Prostate gland (tissue), 2 donors: Measurements from ENCODE around the gene TMEM167B. TPM values are rescaled to one million over a fixed set of nuclear protein-coding genes. Genes with fewer than 3 reads are reported as not detected.

ENCODE experiments used
- DNase-seq: peaks from one replicate; pipeline ENCODE4 v3.0.0-alpha.2; 2019; ENCODE audit warnings: low spot score
- H3K27ac ChIP-seq, 2 donors: fragments of 200-600 bp; sonication (generic); 2 replicates each; pipeline ENCODE4 v1.5.1; 2017 to 2019
- H3K27me3 ChIP-seq: fragments of 200-600 bp; sonication (generic); replicated peaks from 2 replicates; pipeline ENCODE4 v1.5.1; 2019; ENCODE audit not compliant: insufficient read depth
- H3K36me3 ChIP-seq, 2 donors: fragments of 200-600 bp; sonication (generic); 1 replicate in 1 of 2; 2 replicates in 1 of 2; pipeline versions ENCODE4 v1.5.1 to v1.8.1; 2017 to 2019
- H3K4me1 ChIP-seq: fragments of 200-600 bp; sonication (generic); replicated peaks from 2 replicates; pipeline ENCODE4 v1.5.1; 2019
- H3K4me3 ChIP-seq, 2 donors: fragments of 200-600 bp; sonication (generic); 2 replicates each; pipeline ENCODE4 v1.5.1; 2017 to 2019
- H3K9me3 ChIP-seq: fragments of 200-600 bp; sonication (generic); 2 replicates; pipeline ENCODE4 v1.5.1; 2017
- POLR2A ChIP-seq: fragments of 450-650 bp; IDR thresholded peaks from one replicate; pipeline ENCODE4 v1.6.1; 2016; ENCODE audit warnings: antibody characterized with exemption, mild to moderate bottlenecking
- POLR2AphosphoS5 ChIP-seq: sonication (generic); formaldehyde crosslinking; IDR thresholded peaks from one replicate; pipeline ENCODE4 v1.6.1; 2017; ENCODE audit warnings: antibody characterized with exemption
- WGBS: methylation state at CpG from one replicate; pipeline ENCODE4 v1.1.5; 2018; 5-methylcytosine and 5-hydroxymethylcytosine counted together
- intact Hi-C: fragments of 100-400 bp; cut with DNase I; formaldehyde crosslinking; loops from one replicate; pipeline ENCODE4 v1.14.2; 2022
- total RNA-seq, 2 donors: library from RNA; depleted of rRNA; stranded (reverse); fragments of >200 nt; gene quantifications; one replicate each; pipeline ENCODE4 v1.1.0, GENCODE V29; 2016
- TF ChIP-seq, protein P1 (sequence below), 4 experiments: fragments of 200-600 bp in 2 of 4; fragments of 450-650 bp in 2 of 4; sonication (generic) in 2 of 4; IDR thresholded peaks; 1 replicate in 3 of 4; 2 replicates in 1 of 4; pipeline ENCODE4 v1.5.1; 2016 to 2019; ENCODE audit warnings: antibody characterized with exemption in 4 of 4, mild to moderate bottlenecking in 2 of 4, moderate library complexity in 2 of 4

The TMEM167B gene
- total RNA-seq, result 10 to 100 TPM; 37.0 to 40.7 TPM

DNA sequence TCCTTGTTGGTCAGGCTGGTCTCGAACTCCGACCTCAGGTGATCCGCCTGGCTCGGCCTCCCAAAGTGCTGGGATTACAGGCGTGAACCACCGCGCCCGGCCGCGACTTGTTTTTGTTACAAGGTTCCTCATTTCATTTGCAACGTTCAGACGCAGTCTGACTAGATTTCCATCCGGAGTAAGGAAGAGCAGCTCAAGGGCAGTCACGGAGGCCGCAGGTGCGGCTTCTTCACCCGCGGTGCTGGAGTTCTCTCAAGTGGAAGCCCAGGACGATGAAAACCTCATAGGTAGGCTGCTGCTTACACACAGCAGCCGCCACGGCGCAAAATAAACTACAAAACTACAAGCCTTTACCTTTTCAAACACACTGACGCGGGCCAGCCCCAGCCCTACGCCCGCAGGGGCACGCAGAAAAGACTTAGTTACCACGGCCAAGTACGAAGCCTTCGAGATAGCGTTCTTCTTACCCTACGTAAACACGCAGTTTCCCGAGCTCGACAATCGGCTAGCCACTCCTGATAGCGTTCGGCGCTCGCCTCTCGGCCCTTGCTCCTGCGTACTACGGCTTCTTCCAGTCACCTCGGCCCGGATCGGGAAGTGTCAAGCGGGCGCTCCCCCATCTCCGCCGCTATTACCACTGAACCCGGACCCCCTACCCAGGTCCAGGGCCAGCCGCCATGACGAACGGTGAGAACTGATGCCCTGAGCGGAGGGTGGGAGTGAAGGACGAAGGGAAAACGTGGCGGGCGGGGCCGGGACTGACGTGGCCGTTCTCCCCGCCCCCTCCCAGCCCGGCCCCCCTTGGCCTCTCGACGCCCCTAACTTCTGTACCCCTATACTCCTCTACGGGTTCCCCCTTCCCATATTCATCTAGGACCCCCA is at the start of gene TMEM167B:
TSS of gene TMEM167B (plus strand) at position 569 of the 882 bp plus-strand sequence. CDS start at position 678, 109 bp downstream.
- peak; percentile 92 for DNase-seq
- Histone ChIP-seq H3K36me3 (no peaks in the 10 kb centered on the region), H3K4me1 (peaks cover 3% of the 10 kb centered on the region), H3K9me3 (no peaks in the 10 kb centered on the region), H3K27me3 (no peaks in the 10 kb centered on the region), H3K27ac (peak within 1 kb of the TSS; percentile 96 to 99), H3K4me3 (peak within 1 kb of the TSS; percentile 80 to 82)
- 6% methylated on average over 66 of the region's 67 CpGs for WGBS
- TF ChIP-seq POLR2AphosphoS5 (peak; percentile 95), POLR2A (peak; percentile 75)
- TF ChIP-seq, protein P1, sequence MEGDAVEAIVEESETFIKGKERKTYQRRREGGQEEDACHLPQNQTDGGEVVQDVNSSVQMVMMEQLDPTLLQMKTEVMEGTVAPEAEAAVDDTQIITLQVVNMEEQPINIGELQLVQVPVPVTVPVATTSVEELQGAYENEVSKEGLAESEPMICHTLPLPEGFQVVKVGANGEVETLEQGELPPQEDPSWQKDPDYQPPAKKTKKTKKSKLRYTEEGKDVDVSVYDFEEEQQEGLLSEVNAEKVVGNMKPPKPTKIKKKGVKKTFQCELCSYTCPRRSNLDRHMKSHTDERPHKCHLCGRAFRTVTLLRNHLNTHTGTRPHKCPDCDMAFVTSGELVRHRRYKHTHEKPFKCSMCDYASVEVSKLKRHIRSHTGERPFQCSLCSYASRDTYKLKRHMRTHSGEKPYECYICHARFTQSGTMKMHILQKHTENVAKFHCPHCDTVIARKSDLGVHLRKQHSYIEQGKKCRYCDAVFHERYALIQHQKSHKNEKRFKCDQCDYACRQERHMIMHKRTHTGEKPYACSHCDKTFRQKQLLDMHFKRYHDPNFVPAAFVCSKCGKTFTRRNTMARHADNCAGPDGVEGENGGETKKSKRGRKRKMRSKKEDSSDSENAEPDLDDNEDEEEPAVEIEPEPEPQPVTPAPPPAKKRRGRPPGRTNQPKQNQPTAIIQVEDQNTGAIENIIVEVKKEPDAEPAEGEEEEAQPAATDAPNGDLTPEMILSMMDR (IDR thresholded peaks at IDR 0.05), result peak in 2 of 4 experiments; percentile 9 to 23
- intact Hi-C loops, result loop anchor here (5.0 kb wide), 1 partner anchor 48 kb away; the partner anchor contains the start of gene WDR47

DNA sequence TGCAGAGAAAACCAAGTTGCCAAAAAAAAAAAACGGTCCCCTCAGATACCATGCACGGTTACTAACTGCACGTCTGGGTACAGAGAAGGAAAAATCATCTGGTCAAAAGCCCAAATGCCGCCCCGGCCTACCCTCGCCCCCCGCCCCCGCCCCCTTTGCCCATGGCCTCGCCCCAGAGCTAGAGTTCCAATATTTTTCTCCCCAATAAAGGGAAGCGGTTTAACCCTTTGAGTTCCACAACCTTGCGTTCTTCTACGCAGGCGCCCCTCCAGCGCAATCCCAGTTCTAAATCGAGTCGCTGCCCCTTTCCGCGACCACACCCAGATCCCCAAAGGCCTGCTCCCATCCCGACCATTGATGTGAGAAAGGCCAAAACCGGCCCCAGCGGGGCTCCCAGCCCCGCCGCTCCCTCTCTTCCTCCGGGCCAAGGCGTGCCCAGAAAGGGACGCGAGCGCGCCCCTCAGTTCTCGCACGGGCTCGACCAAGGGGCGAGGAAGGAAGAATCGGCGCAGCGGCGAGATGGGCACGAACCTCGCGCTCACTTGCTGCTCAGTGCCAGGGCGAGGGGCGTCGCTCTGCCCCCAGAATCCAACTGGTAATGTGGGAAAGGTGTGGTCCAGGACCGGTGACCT is 49.5 kb upstream of the TMEM167B start:
- TF ChIP-seq, protein P1 (IDR thresholded peaks at IDR 0.05), result no peak
- no peak for TF ChIP-seq POLR2AphosphoS5
- TF ChIP-seq POLR2A, result no peak
- peak; percentile 6 for DNase-seq
- H3K27me3 ChIP-seq, result no peaks in the 10 kb centered on the region
- intact Hi-C loops, result loop anchor here (5.0 to 10.0 kb wide), 2 partner anchors 51 to 76 kb away; partner anchors contain the start of genes CLCC1 and TMEM167B
- H3K27ac ChIP-seq, result peak overlapping the region; percentile 73 to 81
- WGBS, result under 1% methylated on average over 43 of the region's 44 CpGs
- H3K4me1 ChIP-seq, result no peaks in the 10 kb centered on the region
- H3K4me3 ChIP-seq, result peak overlapping the region; percentile 83 to 99
- H3K9me3 ChIP-seq, result no peaks in the 10 kb centered on the region
- H3K36me3 ChIP-seq, result no peaks in the 10 kb centered on the region

DNA sequence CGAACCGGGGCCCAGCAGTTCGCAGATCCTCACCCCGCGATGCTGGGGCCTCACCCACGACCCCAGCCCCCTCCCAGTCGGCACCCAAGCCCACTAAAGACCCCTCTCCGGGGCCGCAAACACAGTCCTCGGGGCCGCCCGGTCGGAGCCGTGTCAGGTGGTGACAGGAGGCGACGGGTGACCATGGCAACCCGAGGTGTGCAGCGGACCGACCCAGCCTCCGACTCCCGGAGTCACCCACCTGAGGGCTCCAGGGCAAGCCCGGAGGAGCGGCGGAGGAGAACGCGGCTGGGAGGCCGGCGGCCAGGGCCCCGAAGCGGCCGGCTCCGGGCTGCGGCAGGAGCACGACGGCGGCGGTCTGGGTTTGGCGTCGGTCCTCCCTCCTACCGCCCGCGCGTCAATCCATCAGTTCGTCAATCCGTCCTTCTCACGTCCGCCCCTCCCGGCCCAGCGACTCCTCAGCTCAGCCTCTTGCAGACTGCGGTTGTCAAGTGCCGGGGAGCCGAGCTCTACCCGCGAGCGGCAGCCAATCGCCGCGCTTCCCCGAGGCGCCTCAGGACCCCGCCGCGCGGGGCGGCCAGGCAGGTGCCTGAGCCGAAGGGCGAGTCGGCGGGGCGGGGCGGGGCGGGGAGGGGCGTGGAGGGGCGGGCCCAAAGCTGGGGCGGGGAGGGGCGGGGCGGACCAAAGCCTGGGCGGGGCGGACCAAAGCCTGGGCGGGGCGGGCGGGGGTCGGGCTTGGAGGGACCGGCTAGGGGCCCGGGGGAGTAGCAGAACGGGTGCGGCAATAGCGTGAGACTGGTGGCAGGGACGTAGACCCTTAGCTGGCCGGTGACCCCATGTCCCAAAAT is 48.7 kb upstream of the TMEM167B start, which contains the start of gene WDR47:
TSS of gene WDR47 (minus strand) at position 482 of the 848 bp plus-strand sequence. CDS start 18,590 bp downstream, outside the sequence.
- no peaks in the 10 kb centered on the region for H3K27me3 ChIP-seq
- intact Hi-C loops, result loop anchor here (5.0 to 10.0 kb wide), 2 partner anchors 50 to 77 kb away; partner anchors contain the start of genes CLCC1 and TMEM167B
- peak within 1 kb of the TSS; percentile 73 to 81 for H3K27ac ChIP-seq
- peak; percentile 94 for DNase-seq
- TF ChIP-seq POLR2A (peak; percentile 96), POLR2AphosphoS5 (peak; percentile 93)
- TF ChIP-seq, protein P1 (IDR thresholded peaks at IDR 0.05), result no peak
- no peaks in the 10 kb centered on the region for H3K36me3 ChIP-seq
- no peaks in the 10 kb centered on the region for H3K9me3 ChIP-seq
- 1% methylated on average over 62 of the region's 90 CpGs for WGBS
- H3K4me1 ChIP-seq, result no peaks in the 10 kb centered on the region
- peak within 1 kb of the TSS; percentile 83 to 99 for H3K4me3 ChIP-seq

DNA sequence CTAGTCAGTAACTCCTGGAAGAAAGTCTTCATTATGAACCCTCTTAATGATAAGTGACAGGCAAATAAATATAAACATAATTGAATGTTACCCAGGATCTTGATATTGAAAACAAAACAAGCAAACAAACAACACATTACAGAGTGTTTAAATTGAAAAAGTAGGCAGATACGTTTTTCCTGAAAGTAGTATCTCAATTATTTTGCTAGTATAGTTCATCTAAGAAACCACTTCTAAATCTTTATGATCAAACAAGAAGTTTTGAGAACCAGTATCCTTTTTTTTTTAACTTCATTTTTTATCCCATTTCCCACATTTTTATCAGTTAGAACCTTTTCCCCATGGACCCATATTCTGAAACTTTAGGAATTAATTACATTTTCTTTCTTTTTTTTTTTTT is 45.0 kb upstream of the TMEM167B start:
- TF ChIP-seq POLR2A (no peak), POLR2AphosphoS5 (no peak)
- TF ChIP-seq, protein P1 (IDR thresholded peaks at IDR 0.05), result no peak
- no peaks in the 10 kb centered on the region for H3K36me3 ChIP-seq
- H3K9me3 ChIP-seq, result no peaks in the 10 kb centered on the region
- DNase-seq, result no peak
- H3K27me3 ChIP-seq, result no peaks in the 10 kb centered on the region
- H3K27ac ChIP-seq, result no peak overlapping the region
- no peak overlapping the region for H3K4me3 ChIP-seq
- H3K4me1 ChIP-seq, result no peaks in the 10 kb centered on the region
- WGBS, result 65% methylated on average over 1 of the region's 1 CpG
- intact Hi-C loops, result loop anchor here (10.0 kb wide), 1 partner anchor 81 kb away; the partner anchor contains the start of gene CLCC1
